Panc1 (cell line): ENCODE results near the gene CRYM. TPM values are rescaled to one million over a fixed set of nuclear protein-coding genes. Genes with fewer than 3 reads are reported as not detected.
A peak's percentile ranks its signal among the peaks of the same experiment; 100 is the strongest.

ENCODE experiments used
- ATAC-seq: fragments of 200-7000 bp; cut with Tn5 transposase; 2 replicates; pipeline ENCODE4 v1.9.1; 2020; ENCODE audit warnings: mild to moderate bottlenecking, moderate library complexity
- BruUV-seq: library from RNA; stranded (reverse); fragments of 400-500 nt; replicated peaks from 2 replicates; lab custom pipeline; 2021; lab: Mats Ljungman, UMichigan
- CTCF ChIA-PET: fragments of 300-600 bp; sonication (Branson Sonifier 250); formaldehyde crosslinking; loops from one replicate; lab custom pipeline; 2022; ENCODE audit warnings: antibody characterized with exemption; lab: Charles Lee
- POLR2A ChIA-PET: fragments of 300-600 bp; sonication (Branson Sonifier 250); formaldehyde crosslinking; loops from one replicate; lab custom pipeline; 2022; ENCODE audit warnings: antibody characterized with exemption; lab: Charles Lee
- DNase-seq: peaks from one replicate; pipeline ENCODE4 v3.0.0-alpha.2; 2010; ENCODE audit warnings: low read depth, low spot score
- H3K27ac ChIP-seq: 2 replicates; pipeline ENCODE4 v1.5.1; 2011; ENCODE audit warnings: mild to moderate bottlenecking, low read length, inconsistent platforms
- H3K27me3 ChIP-seq: fragments of 200-500 bp; sonication (Bioruptor generic); 2 replicates; pipeline ENCODE4 v1.6.0; 2014; ENCODE audit warnings: low read length, inconsistent platforms; ENCODE audit not compliant: control insufficient read depth, insufficient read depth
- H3K36me3 ChIP-seq: fragments of 200-500 bp; sonication (Bioruptor generic); 2 replicates; pipeline ENCODE4 v1.5.1; 2014; ENCODE audit warnings: inconsistent platforms, mild to moderate bottlenecking, low read length, moderate library complexity; ENCODE audit not compliant: control insufficient read depth, insufficient read depth
- H3K4me1 ChIP-seq: 2 replicates; pipeline ENCODE4 v1.5.1; 2011; ENCODE audit warnings: inconsistent platforms, mild to moderate bottlenecking, low read length, moderate library complexity; ENCODE audit not compliant: control insufficient read depth, insufficient read depth
- H3K4me3 ChIP-seq, 2 experiments: 2 replicates each; pipeline ENCODE4 v1.5.1; 2011 to 2012; ENCODE audit warnings: low read depth in 2 of 2, low read length in 2 of 2, mild to moderate bottlenecking in 2 of 2, inconsistent platforms in 1 of 2, moderate library complexity in 1 of 2
- H3K9me3 ChIP-seq: fragments of 200-500 bp; sonication (Bioruptor generic); 2 replicates; pipeline ENCODE4 v1.5.1; 2014; ENCODE audit warnings: low read depth, mild to moderate bottlenecking, inconsistent platforms, low read length, moderate library complexity; ENCODE audit not compliant: control insufficient read depth, insufficient read depth
- CTCF ChIP-seq: fragments of 450-650 bp; IDR thresholded peaks from 2 replicates; pipeline ENCODE4 v1.5.1; 2017; ENCODE audit warnings: mild to moderate bottlenecking
- POLR2AphosphoS5 ChIP-seq: IDR thresholded peaks from 2 replicates; pipeline ENCODE4 v1.6.1; 2012; ENCODE audit warnings: mild to moderate bottlenecking, low read depth, low read length, moderate library complexity
- REST ChIP-seq, 2 experiments: IDR thresholded peaks; 2 replicates each; pipeline ENCODE4 v1.6.1; 2011 to 2012; ENCODE audit warnings: low read depth in 2 of 2, control low read depth in 1 of 2, low read length in 1 of 2, mild to moderate bottlenecking in 1 of 2, moderate library complexity in 1 of 2; ENCODE audit not compliant: insufficient read depth in 1 of 2
- SIN3A ChIP-seq: IDR thresholded peaks from 2 replicates; pipeline ENCODE4 v1.6.1; 2012; ENCODE audit warnings: low read depth, mild to moderate bottlenecking, low read length, moderate library complexity, borderline replicate concordance; ENCODE audit not compliant: insufficient read depth
- TCF7L2 ChIP-seq: IDR thresholded peaks from 2 replicates; pipeline ENCODE4 v1.6.1; 2011; ENCODE audit warnings: mild to moderate bottlenecking, low read depth, low read length, inconsistent platforms
- in situ Hi-C: cut with HindIII; loops from 2 replicates; pipeline ENCODE4 v1.10.0; 2016; ENCODE audit warnings: low sequenced_read_pairs, low pct_unique_long_range_greater_than_20kb
- intact Hi-C: fragments of 100-400 bp; cut with micrococcal nuclease; formaldehyde crosslinking; loops from one replicate; pipeline ENCODE4 v1.10.0; 2022; ENCODE audit not compliant: unreplicated experiment
- total RNA-seq: library from RNA; stranded (reverse); gene quantifications from one replicate; pipeline ENCODE4 v1.2.1, GENCODE V29; 2021; ENCODE audit not compliant: unreplicated experiment

Gene CRYM
- total RNA-seq, 1 experiment from 2014 or later: 0.41 TPM

GRCh38 chr16:21283521-21284289 lies 5.6 kb upstream of the CRYM start:
- ATAC-seq (peak; percentile 68), DNase-seq (no peak)
- BruUV-seq: no TSS peak
- H3K9me3 ChIP-seq: no peaks in the 10 kb centered on the region
- TF ChIP-seq CTCF (peak; percentile 28), TCF7L2 (no peak), SIN3A (no peak)
- CTCF ChIA-PET: interaction anchor here (0.6 kb wide), 1 partner anchor 1348 kb away, joined by 5 read pairs; no protein-coding TSS in a partner anchor
- H3K27ac ChIP-seq: no peak overlapping the region
- in situ Hi-C loops (loop anchor here (25.0 kb wide), 1 partner anchor 96 kb away; no protein-coding TSS in a partner anchor), intact Hi-C loops (no loop called here)
- H3K4me3 ChIP-seq: peak overlapping the region in 1 of 2 experiments; percentile 24; a peak in 2 of 4 replicates
- H3K36me3 ChIP-seq: no peaks in the 10 kb centered on the region
- peaks cover 42% of the 10 kb centered on the region for H3K27me3 ChIP-seq
- POLR2A ChIA-PET: no interaction called here
- H3K4me1 ChIP-seq: peaks cover under 1% of the 10 kb centered on the region

- H3K27me3 ChIP-seq: peaks cover 48% of the 10 kb centered on the region
- intact Hi-C loops: no loop called here
These were observed 3.8 kb upstream of the CRYM start for GRCh38 chr16:21281698-21282389.

More at GRCh38 chr16:21281698-21282389, 3.8 kb upstream of the CRYM start:
- ATAC-seq: no peak
- Histone ChIP-seq H3K4me3 (no peak overlapping the region), H3K9me3 (no peaks in the 10 kb centered on the region), H3K27ac (no peak overlapping the region), H3K4me1 (peaks cover 5% of the 10 kb centered on the region), H3K36me3 (no peaks in the 10 kb centered on the region)
- POLR2A ChIA-PET: no interaction called here
- in situ Hi-C loops: loop anchor here (25.0 kb wide), 1 partner anchor 95 kb away; no protein-coding TSS in a partner anchor
- CTCF ChIA-PET: interaction anchor here (0.6 to 0.7 kb wide), 2 partner anchors 93 to 1126 kb away, joined by 3 to 4 read pairs; no protein-coding TSS in a partner anchor
- no TSS peak for BruUV-seq
- DNase-seq: no peak
- no peak for TF ChIP-seq CTCF
- TF ChIP-seq TCF7L2: no peak
- TF ChIP-seq POLR2AphosphoS5: no peak
- TF ChIP-seq REST (IDR thresholded peaks at IDR 0.05; ENCODE audit: insufficient read depth in 1 of 2, low read depth in 2 of 2, low read length in 1 of 2): no peak
- no peak for TF ChIP-seq SIN3A
